Keratinocyte (primary cell): ENCODE results near the gene NUP214. TPM values are rescaled to one million over a fixed set of nuclear protein-coding genes. Genes with fewer than 3 reads are reported as not detected.

Source experiments
- DNase-seq: peaks from one replicate; pipeline ENCODE4 v3.0.0-alpha.2; 2011; ENCODE audit warnings: low read depth, missing footprints, low spot score
- FAIRE-seq: peaks from 2 replicates; lab custom pipeline; 2011; peaks lifted over from hg19 to GRCh38; lab: Jason Lieb, UNC
- H2AFZ ChIP-seq: 2 replicates; pipeline ENCODE4 v1.6.0; 2012; ENCODE audit warnings: low read length, control low read depth, inconsistent platforms; ENCODE audit not compliant: control insufficient read depth
- H3K27ac ChIP-seq: 2 replicates; pipeline ENCODE4 v1.5.1; 2011; ENCODE audit warnings: low read length; ENCODE audit not compliant: control insufficient read depth, insufficient read depth
- H3K27me3 ChIP-seq: 3 replicates; pipeline ENCODE4 v1.6.0; 2011; ENCODE audit warnings: low read length; ENCODE audit not compliant: control insufficient read depth, insufficient read depth; ENCODE audit errors: extremely low read depth
- H3K36me3 ChIP-seq, 2 experiments: 2 replicates in 1 of 2; 3 replicates in 1 of 2; pipeline ENCODE4 v1.5.1; 2011; ENCODE audit warnings: low read length in 2 of 2, mild to moderate bottlenecking in 1 of 2; ENCODE audit not compliant: control insufficient read depth in 2 of 2, insufficient read depth in 2 of 2; ENCODE audit errors: extremely low read depth in 1 of 2
- H3K4me1 ChIP-seq: 3 replicates; pipeline ENCODE4 v1.5.1; 2011; ENCODE audit warnings: low read length; ENCODE audit not compliant: control insufficient read depth, insufficient read depth; ENCODE audit errors: extremely low read depth
- H3K4me2 ChIP-seq: 3 replicates; pipeline ENCODE4 v1.6.0; 2011; ENCODE audit warnings: low read depth, low read length; ENCODE audit not compliant: control insufficient read depth, insufficient read depth; ENCODE audit errors: extremely low read depth
- H3K4me3 ChIP-seq, 3 experiments: fragments of 200-600 bp in 1 of 3; sonication (generic) in 1 of 3; 2 replicates in 2 of 3; 3 replicates in 1 of 3; pipeline ENCODE4 v1.5.1; 2011 to 2016; ENCODE audit warnings: low read length in 3 of 3, mild to moderate bottlenecking in 3 of 3, control low read depth in 2 of 3, inconsistent platforms in 1 of 3, low read depth in 1 of 3, mixed read lengths in 1 of 3, mixed run types in 1 of 3, moderate library complexity in 1 of 3; ENCODE audit not compliant: control insufficient read depth in 2 of 3, insufficient read depth in 2 of 3; ENCODE audit errors: extremely low read depth in 1 of 3
- H3K79me2 ChIP-seq: 2 replicates; pipeline ENCODE4 v1.6.0; 2012; ENCODE audit warnings: low read length; ENCODE audit not compliant: control insufficient read depth, insufficient read depth
- H3K9ac ChIP-seq: 3 replicates; pipeline ENCODE4 v1.6.0; 2011; ENCODE audit warnings: low read length; ENCODE audit not compliant: control insufficient read depth, insufficient read depth; ENCODE audit errors: extremely low read depth
- H3K9me1 ChIP-seq: 3 replicates; pipeline ENCODE4 v1.6.0; 2011; ENCODE audit warnings: low read length; ENCODE audit not compliant: control insufficient read depth, insufficient read depth; ENCODE audit errors: extremely low read depth
- H3K9me3 ChIP-seq: 2 replicates; pipeline ENCODE4 v1.5.1; 2012; ENCODE audit warnings: low read depth, low read length; ENCODE audit not compliant: control insufficient read depth
- H4K20me1 ChIP-seq: 3 replicates; pipeline ENCODE4 v1.6.0; 2011; ENCODE audit warnings: low read length; ENCODE audit not compliant: control insufficient read depth, insufficient read depth; ENCODE audit errors: extremely low read depth
- CTCF ChIP-seq, 3 experiments: IDR thresholded peaks in 1 of 3; conservative IDR thresholded peaks in 1 of 3; optimal IDR thresholded peaks in 1 of 3; 2 replicates in 2 of 3; 3 replicates in 1 of 3; pipeline versions ENCODE3 to v1.5.1; 2011; ENCODE audit warnings: low read length in 3 of 3, mild to moderate bottlenecking in 3 of 3, moderate library complexity in 2 of 3, control low read depth in 1 of 3, inconsistent platforms in 1 of 3; ENCODE audit not compliant: insufficient read depth in 2 of 3; ENCODE audit errors: extremely low read depth in 1 of 3
- EZH2 ChIP-seq: IDR thresholded peaks from one replicate; pipeline ENCODE4 v1.6.1; 2012; ENCODE audit warnings: inconsistent platforms, mild to moderate bottlenecking, low read length, moderate library complexity
- dilution Hi-C: fragments of 300-500 bp; cut with MboI; formaldehyde crosslinking; loops from one replicate; pipeline ENCODE4 v1.7.0; 2020; ENCODE audit warnings: low sequenced_read_pairs; ENCODE audit not compliant: extremely low pct_ligation_motif_present
- polyA plus RNA-seq, 5 experiments: library from polyadenylated mRNA; depleted of rRNA in 3 of 5; stranded (reverse) in 3 of 5; stranded (forward) in 1 of 5; unstranded in 1 of 5; fragments of >200 nt; gene quantifications; 1 replicate in 1 of 5; 2 replicates in 3 of 5; 3 replicates in 1 of 5; pipeline versions ENCODE4 v1.2.1 to v1.2.3, GENCODE V29; 2011 to 2012; ENCODE audit warnings: missing spikeins in 2 of 5, low read depth in 1 of 5, low replicate concordance in 1 of 5

NUP214 gene
- polyA plus RNA-seq, 1 donor (not counting 4 experiments of a cell fraction or from before 2014, with no cell fraction given) = 7.3 TPM

GRCh38 chr9:131078427-131079366 lies 46.7 kb upstream of the NUP214 start:
- dilution Hi-C loops = no loop called here
- no peak overlapping the region for H3K9ac ChIP-seq

GRCh38 chr9:131080589-131080988 lies 44.8 kb upstream of the NUP214 start:
- no peaks in the 10 kb centered on the region for H3K9me1 ChIP-seq
- no peaks in the 10 kb centered on the region for H3K79me2 ChIP-seq
- no peak for TF ChIP-seq EZH2
- TF ChIP-seq CTCF (optimal IDR thresholded peaks at IDR 0.05 in 1 of 3, IDR thresholded peaks at IDR 0.05 in 1 of 3, conservative IDR thresholded peaks at IDR 0.05 in 1 of 3; ENCODE audit: extremely low read depth in 1 of 3, insufficient read depth in 2 of 3, low read length in 3 of 3) = no peak
- H3K4me3 ChIP-seq = peak overlapping the region in 1 of 3 experiments; percentile 13
- dilution Hi-C loops = no loop called here
- FAIRE-seq (no peak), DNase-seq (no peak)
- H3K27me3 ChIP-seq = peaks cover 12% of the 10 kb centered on the region
- H4K20me1 ChIP-seq = no peaks in the 10 kb centered on the region
- H3K36me3 ChIP-seq = no peaks in the 10 kb centered on the region
- H2AFZ ChIP-seq = no peak overlapping the region
- no peak overlapping the region for H3K9ac ChIP-seq
- H3K9me3 ChIP-seq = no peaks in the 10 kb centered on the region
- H3K4me2 ChIP-seq = no peak overlapping the region
- no peak overlapping the region for H3K27ac ChIP-seq
- peaks cover 11% of the 10 kb centered on the region for H3K4me1 ChIP-seq

More at GRCh38 chr9:131078427-131079366, 46.7 kb upstream of the NUP214 start:
- FAIRE-seq (no peak), DNase-seq (no peak)
- TF ChIP-seq CTCF (optimal IDR thresholded peaks at IDR 0.05 in 1 of 3, IDR thresholded peaks at IDR 0.05 in 1 of 3, conservative IDR thresholded peaks at IDR 0.05 in 1 of 3; ENCODE audit: extremely low read depth in 1 of 3, insufficient read depth in 2 of 3, low read length in 3 of 3) = no peak
- no peak for TF ChIP-seq EZH2
- Histone ChIP-seq H3K4me3 (no peak overlapping the region), H3K36me3 (no peaks in the 10 kb centered on the region), H4K20me1 (no peaks in the 10 kb centered on the region), H3K9me3 (no peaks in the 10 kb centered on the region), H3K27me3 (peaks cover 9% of the 10 kb centered on the region), H3K9me1 (no peaks in the 10 kb centered on the region), H3K27ac (no peak overlapping the region), H2AFZ (no peak overlapping the region), H3K4me2 (no peak overlapping the region), H3K79me2 (no peaks in the 10 kb centered on the region), H3K4me1 (peaks cover 11% of the 10 kb centered on the region)
